ENCODE measurements around the gene NFS1.
A peak's percentile ranks its signal among the peaks of the same experiment; 100 is the strongest.

The NFS1 gene

DNA sequence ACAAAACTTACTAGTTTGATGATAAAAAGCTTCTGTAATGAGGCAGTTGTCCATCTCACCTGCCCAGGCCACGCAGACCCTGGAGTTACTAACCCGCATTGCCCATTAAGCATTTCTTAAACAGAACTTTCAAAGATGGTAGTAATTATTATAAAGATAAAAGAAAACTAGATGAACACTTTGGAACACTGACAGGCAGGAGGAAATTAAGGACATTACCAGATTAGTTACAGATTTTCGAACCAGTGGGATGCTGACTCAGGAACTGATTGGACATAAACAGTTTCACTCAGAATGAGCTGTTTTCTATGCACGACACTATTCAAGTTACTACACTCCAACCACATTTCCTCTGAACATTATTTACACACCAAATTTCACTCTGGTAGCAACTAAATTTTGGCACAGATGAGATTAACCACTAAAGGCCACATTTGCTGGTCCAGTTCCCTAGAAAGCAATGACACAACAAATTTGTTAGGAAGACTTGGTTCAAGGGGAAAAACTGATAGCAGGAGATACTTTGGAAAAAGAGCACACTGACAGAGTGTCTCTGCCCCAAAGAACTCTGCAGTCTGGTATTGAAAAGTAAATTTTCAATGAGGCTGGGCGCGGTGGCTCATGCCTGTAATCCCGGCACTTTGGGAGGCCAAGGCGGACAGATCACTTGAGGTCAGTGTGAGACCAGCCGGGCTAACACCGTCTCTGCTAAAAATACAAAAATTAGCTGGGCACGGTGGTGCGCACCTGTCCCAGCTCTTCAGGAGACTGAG, 3.1 kb upstream of the NFS1 start:
- Histone ChIP-seq H3K36me3 (peaks cover 47 to 62% (median 48%) of the 10 kb centered on the region in 3 donors), H3K4me3 (no peak overlapping the region), H3K4me1 (peaks cover 0 to 25% (median 17%) of the 10 kb centered on the region in 4 donors), H3K27me3 (no peaks in the 10 kb centered on the region), H3K27ac (no peak overlapping the region), H3K9me3 (no peaks in the 10 kb centered on the region)
- no peak for DNase-seq
- intact Hi-C loops (cut with DNase I; ENCODE audit: low total_unique reads) = no loop called here
- TF ChIP-seq, protein P1, sequence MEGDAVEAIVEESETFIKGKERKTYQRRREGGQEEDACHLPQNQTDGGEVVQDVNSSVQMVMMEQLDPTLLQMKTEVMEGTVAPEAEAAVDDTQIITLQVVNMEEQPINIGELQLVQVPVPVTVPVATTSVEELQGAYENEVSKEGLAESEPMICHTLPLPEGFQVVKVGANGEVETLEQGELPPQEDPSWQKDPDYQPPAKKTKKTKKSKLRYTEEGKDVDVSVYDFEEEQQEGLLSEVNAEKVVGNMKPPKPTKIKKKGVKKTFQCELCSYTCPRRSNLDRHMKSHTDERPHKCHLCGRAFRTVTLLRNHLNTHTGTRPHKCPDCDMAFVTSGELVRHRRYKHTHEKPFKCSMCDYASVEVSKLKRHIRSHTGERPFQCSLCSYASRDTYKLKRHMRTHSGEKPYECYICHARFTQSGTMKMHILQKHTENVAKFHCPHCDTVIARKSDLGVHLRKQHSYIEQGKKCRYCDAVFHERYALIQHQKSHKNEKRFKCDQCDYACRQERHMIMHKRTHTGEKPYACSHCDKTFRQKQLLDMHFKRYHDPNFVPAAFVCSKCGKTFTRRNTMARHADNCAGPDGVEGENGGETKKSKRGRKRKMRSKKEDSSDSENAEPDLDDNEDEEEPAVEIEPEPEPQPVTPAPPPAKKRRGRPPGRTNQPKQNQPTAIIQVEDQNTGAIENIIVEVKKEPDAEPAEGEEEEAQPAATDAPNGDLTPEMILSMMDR (IDR thresholded peaks at IDR 0.05) = no peak

DNA sequence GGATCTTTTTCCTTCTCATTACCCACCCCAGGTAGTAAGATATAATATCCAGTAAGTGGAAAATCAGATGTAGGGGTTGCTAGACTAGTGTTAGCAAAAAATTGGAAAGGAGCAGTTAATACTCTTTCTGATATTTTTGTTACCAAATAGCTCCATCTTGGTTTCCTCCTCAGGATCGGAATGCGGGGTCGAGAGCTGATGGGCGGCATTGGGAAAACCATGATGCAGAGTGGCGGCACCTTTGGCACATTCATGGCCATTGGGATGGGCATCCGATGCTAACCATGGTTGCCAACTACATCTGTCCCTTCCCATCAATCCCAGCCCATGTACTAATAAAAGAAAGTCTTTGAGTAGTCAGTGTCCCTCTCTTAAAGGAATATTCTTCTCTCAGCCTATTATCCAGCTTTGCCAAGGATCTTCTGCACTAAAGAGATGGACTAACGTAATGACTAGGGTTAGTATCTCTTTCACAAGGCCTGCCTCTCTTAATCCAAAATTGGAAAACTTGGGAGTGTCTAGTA, 1.5 kb upstream of the NFS1 start:
- intact Hi-C loops (cut with DNase I; ENCODE audit: low total_unique reads) = no loop called here
- no peak for DNase-seq

GRCh38 chr20:35699957-35700624, 939 bp upstream of the NFS1 start:
- Histone ChIP-seq H3K4me3 (peak overlapping the region; percentile 94 to 95), H3K9me3 (no peaks in the 10 kb centered on the region), H3K4me1 (peaks cover 0 to 26% (median 17%) of the 10 kb centered on the region in 4 donors), H3K27me3 (no peaks in the 10 kb centered on the region), H3K36me3 (peaks cover 31 to 57% (median 44%) of the 10 kb centered on the region in 3 donors), H3K27ac (peak overlapping the region; percentile 94 to 98)
- intact Hi-C loops (cut with DNase I; ENCODE audit: low total_unique reads) = loop anchor here (10.0 kb wide), 1 partner anchor 235 kb away; no protein-coding TSS in a partner anchor
- TF ChIP-seq, protein P1 (IDR thresholded peaks at IDR 0.05) = no peak
- DNase-seq = no peak

More for the DNA sequence above, 1.5 kb upstream of the NFS1 start:
- Histone ChIP-seq H3K27ac (peak overlapping the region in 1 of 2 donors; percentile 98), H3K4me1 (peaks cover 0 to 26% (median 17%) of the 10 kb centered on the region in 4 donors), H3K36me3 (peaks cover 37 to 57% (median 44%) of the 10 kb centered on the region in 3 donors), H3K27me3 (no peaks in the 10 kb centered on the region), H3K4me3 (no peak overlapping the region), H3K9me3 (no peaks in the 10 kb centered on the region)
- TF ChIP-seq, protein P1 (IDR thresholded peaks at IDR 0.05) = no peak

- intact Hi-C loops (cut with DNase I; ENCODE audit: low total_unique reads) = loop anchor here (10.0 kb wide), 1 partner anchor 234 kb away; no protein-coding TSS in a partner anchor
Measured at GRCh38 chr20:35698298-35699126, 640 bp downstream of the NFS1 start.

More at GRCh38 chr20:35698298-35699126, 640 bp downstream of the NFS1 start:
- no peaks in the 10 kb centered on the region for H3K27me3 ChIP-seq
- peak overlapping the region; percentile 94 to 95 for H3K4me3 ChIP-seq
- TF ChIP-seq, protein P1 (IDR thresholded peaks at IDR 0.05) = no peak
- peaks cover 26 to 57% (median 33%) of the 10 kb centered on the region in 3 donors for H3K36me3 ChIP-seq
- H3K4me1 ChIP-seq = peaks cover 0 to 26% (median 17%) of the 10 kb centered on the region in 4 donors
- H3K9me3 ChIP-seq = no peaks in the 10 kb centered on the region
- no peak for DNase-seq
- peak overlapping the region; percentile 94 to 98 for H3K27ac ChIP-seq

Data from tibial artery (tissue), 4 donors.